SK-N-SH (cell line): Measurements from ENCODE around the gene CLPX. TPM values are rescaled to one million over a fixed set of nuclear protein-coding genes. Genes with fewer than 3 reads are reported as not detected.
A peak's percentile ranks its signal among the peaks of the same experiment; 100 is the strongest.

Source experiments
- CTCF ChIA-PET: fragments of 300-600, 350-600 bp; formaldehyde crosslinking; extraction: SDS; loops from one replicate; lab custom pipeline; 2021; lab: Yijun Ruan, JAX
- POLR2A ChIA-PET: fragments of 350-600 bp; sonication (Branson Sonifier 250); formaldehyde crosslinking; extraction: SDS; loops from one replicate; lab custom pipeline; 2020; ENCODE audit warnings: antibody characterized with exemption, inconsistent platforms; lab: Yijun Ruan, JAX
- DNase-seq: peaks from one replicate; pipeline ENCODE4 v3.0.0; 2012
- H2AFZ ChIP-seq: fragments of 200-600 bp; sonication (generic); 2 replicates; pipeline ENCODE4 v1.8.1; 2016; ENCODE audit warnings: antibody characterized with exemption, mild to moderate bottlenecking, low read depth
- H3F3A ChIP-seq: fragments of 200-600 bp; sonication (generic); replicated peaks from 2 replicates; pipeline ENCODE3; 2016; ENCODE audit warnings: antibody characterized with exemption, mild to moderate bottlenecking; ENCODE audit not compliant: insufficient read depth
- H3K27ac ChIP-seq, 2 experiments: fragments of 200-500 bp in 1 of 2; fragments of 200-600 bp in 1 of 2; sonication (Bioruptor generic) in 1 of 2; sonication (generic), shearing (Covaris generic) in 1 of 2; 2 replicates each; pipeline versions ENCODE4 v1.5.1 to v1.6.1; 2014 to 2016; ENCODE audit warnings: low read depth in 2 of 2, inconsistent platforms in 1 of 2, low read length in 1 of 2, mild to moderate bottlenecking in 1 of 2, mixed read lengths in 1 of 2
- H3K27me3 ChIP-seq: fragments of 200-600 bp; sonication (generic), shearing (Covaris generic); 2 replicates; pipeline ENCODE4 v1.6.1; 2016; ENCODE audit warnings: mixed run types; ENCODE audit not compliant: insufficient read depth
- H3K36me3 ChIP-seq, 2 experiments: fragments of 200-500 bp in 1 of 2; fragments of 200-600 bp in 1 of 2; sonication (Bioruptor generic) in 1 of 2; sonication (generic) in 1 of 2; replicated peaks in 1 of 2; 2 replicates each; pipeline versions ENCODE3 to v1.5.1; 2014 to 2016; ENCODE audit warnings: low read length in 1 of 2, mild to moderate bottlenecking in 1 of 2; ENCODE audit not compliant: insufficient read depth in 2 of 2, control insufficient read depth in 1 of 2
- H3K4me1 ChIP-seq, 2 experiments: fragments of 200-500 bp in 1 of 2; fragments of 200-600 bp in 1 of 2; sonication (Bioruptor generic) in 1 of 2; sonication (generic), shearing (Covaris generic) in 1 of 2; 2 replicates each; pipeline versions ENCODE4 v1.5.1 to v1.6.1; 2014 to 2016; ENCODE audit warnings: low read depth in 1 of 2, low read length in 1 of 2, mixed run types in 1 of 2; ENCODE audit not compliant: insufficient read depth in 2 of 2, control insufficient read depth in 1 of 2
- H3K4me2 ChIP-seq: fragments of 200-600 bp; sonication (generic), shearing (Covaris generic); 2 replicates; pipeline ENCODE4 v1.6.1; 2017; ENCODE audit warnings: mixed run types
- H3K4me3 ChIP-seq, 2 experiments: fragments of 200-500 bp in 1 of 2; fragments of 200-600 bp in 1 of 2; sonication (Bioruptor generic) in 1 of 2; sonication (generic), shearing (Covaris generic) in 1 of 2; 2 replicates each; pipeline versions ENCODE4 v1.5.1 to v1.8.1; 2014 to 2016; ENCODE audit warnings: low read depth in 2 of 2, inconsistent platforms in 1 of 2, low read length in 1 of 2, mild to moderate bottlenecking in 1 of 2, mixed read lengths in 1 of 2, moderate library complexity in 1 of 2
- H3K79me2 ChIP-seq: fragments of 200-600 bp; sonication (generic); 2 replicates; pipeline ENCODE4 v1.8.1; 2017; ENCODE audit warnings: mild to moderate bottlenecking; ENCODE audit not compliant: insufficient read depth
- H3K9ac ChIP-seq: fragments of 200-600 bp; sonication (generic); 2 replicates; pipeline ENCODE4 v1.6.1; 2017; ENCODE audit warnings: mixed run types
- H3K9me2 ChIP-seq: fragments of 200-600 bp; sonication (generic); 2 replicates; pipeline ENCODE4 v1.6.1; 2017; ENCODE audit warnings: mixed run types
- H3K9me3 ChIP-seq: fragments of 200-600 bp; sonication (generic); 2 replicates; pipeline ENCODE4 v1.6.1; 2017; ENCODE audit warnings: mixed run types, mild to moderate bottlenecking, moderate library complexity
- H4K20me1 ChIP-seq: fragments of 200-600 bp; sonication (generic); 2 replicates; pipeline ENCODE4 v1.6.1; 2017; ENCODE audit warnings: mild to moderate bottlenecking, mixed run types; ENCODE audit not compliant: insufficient read depth
- CTCF ChIP-seq: fragments of 200-600 bp; sonication (generic); IDR thresholded peaks from 2 replicates; pipeline ENCODE4 v1.6.1; 2017; ENCODE audit warnings: antibody characterized with exemption, mild to moderate bottlenecking, moderate library complexity
- EP300 ChIP-seq, 2 experiments: IDR thresholded peaks; 2 replicates each; pipeline versions ENCODE4 v1.4.0 to v1.6.1; 2012; ENCODE audit warnings: borderline replicate concordance in 1 of 2, low read depth in 1 of 2, low read length in 1 of 2
- EZH2phosphoT487 ChIP-seq: fragments of 200-600 bp; sonication (generic); IDR thresholded peaks from 2 replicates; pipeline ENCODE4 v1.6.1; 2017; ENCODE audit warnings: low read depth, mixed run types, mild to moderate bottlenecking, antibody characterized with exemption, moderate library complexity, borderline replicate concordance
- MEF2A ChIP-seq: IDR thresholded peaks from 2 replicates; pipeline ENCODE4 v1.4.0; 2012; ENCODE audit warnings: low read depth, borderline replicate concordance
- NFIC ChIP-seq: IDR thresholded peaks from 2 replicates; pipeline ENCODE4 v1.4.0; 2012; ENCODE audit warnings: borderline replicate concordance
- RCOR1 ChIP-seq: fragments of 150-350 bp; IDR thresholded peaks from 2 replicates; pipeline ENCODE4 v1.6.1; 2017; ENCODE audit warnings: antibody characterized with exemption, low read length
- WGBS: methylation state at CpG from one replicate; pipeline ENCODE4 v1.1.6; 2017; ENCODE audit warnings: low lambda C conversion rate; 5-methylcytosine and 5-hydroxymethylcytosine counted together
- polyA plus RNA-seq, 3 experiments: library from polyadenylated mRNA; depleted of rRNA; stranded (reverse); fragments of >200 nt; gene quantifications; 2 replicates each; pipeline ENCODE4 v1.2.3, GENCODE V29; 2012
- TF ChIP-seq, protein P1 (sequence below): IDR thresholded peaks from 2 replicates; pipeline ENCODE4; 2012

Gene CLPX
- polyA plus RNA-seq, 1 of the 3 experiments (the other 2 are of a cell fraction) = 12.9 TPM

DNA sequence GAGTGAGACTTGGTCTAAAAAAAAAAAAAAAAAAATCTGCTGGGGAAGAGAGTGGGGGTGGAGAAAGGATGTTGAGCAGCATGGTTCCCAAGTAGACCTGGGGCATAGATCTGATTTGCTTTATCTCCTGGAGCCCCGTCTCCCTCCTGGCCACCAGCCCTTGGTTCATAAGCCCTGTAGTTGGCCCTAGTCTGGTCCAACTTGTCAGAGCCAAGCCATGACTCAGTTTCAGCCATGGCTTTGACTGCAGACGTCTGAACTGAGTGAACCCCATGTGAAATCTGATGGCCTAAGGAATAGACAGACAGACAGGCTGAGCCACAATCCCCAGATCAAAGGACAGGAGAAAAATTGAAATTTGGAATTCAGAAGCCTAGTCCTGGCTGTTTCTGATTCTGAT lies 28.1 kb upstream of the CLPX start:
- Histone ChIP-seq H3K4me3 (no peak overlapping the region), H3K4me1 (peaks cover 9 to 38% of the 10 kb centered on the region in 2 experiments; a peak in 2 of 4 replicates), H3K9me2 (no peaks in the 10 kb centered on the region), H3K4me2 (no peak overlapping the region), H3K36me3 (no peaks in the 10 kb centered on the region), H3F3A (no peaks in the 10 kb centered on the region), H2AFZ (no peak overlapping the region), H3K9ac (no peak overlapping the region), H4K20me1 (no peaks in the 10 kb centered on the region), H3K27ac (no peak overlapping the region), H3K79me2 (no peaks in the 10 kb centered on the region), H3K9me3 (no peaks in the 10 kb centered on the region), H3K27me3 (no peaks in the 10 kb centered on the region)
- DNase-seq = no peak
- ChIA-PET POLR2A (no interaction called here), CTCF (interaction anchor here (0.9 kb wide), 1 partner anchor 112 kb away, joined by 3 read pairs; no protein-coding TSS in a partner anchor)
- TF ChIP-seq NFIC = no peak
- TF ChIP-seq, protein P1, sequence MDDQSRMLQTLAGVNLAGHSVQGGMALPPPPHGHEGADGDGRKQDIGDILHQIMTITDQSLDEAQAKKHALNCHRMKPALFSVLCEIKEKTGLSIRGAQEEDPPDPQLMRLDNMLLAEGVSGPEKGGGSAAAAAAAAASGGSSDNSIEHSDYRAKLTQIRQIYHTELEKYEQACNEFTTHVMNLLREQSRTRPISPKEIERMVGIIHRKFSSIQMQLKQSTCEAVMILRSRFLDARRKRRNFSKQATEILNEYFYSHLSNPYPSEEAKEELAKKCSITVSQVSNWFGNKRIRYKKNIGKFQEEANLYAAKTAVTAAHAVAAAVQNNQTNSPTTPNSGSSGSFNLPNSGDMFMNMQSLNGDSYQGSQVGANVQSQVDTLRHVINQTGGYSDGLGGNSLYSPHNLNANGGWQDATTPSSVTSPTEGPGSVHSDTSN = no peak
- no peak for TF ChIP-seq EP300 (IDR thresholded peaks at IDR 0.05; ENCODE audit: borderline replicate concordance in 1 of 2, low read depth in 1 of 2, low read length in 1 of 2)
- no peak for TF ChIP-seq MEF2A
- TF ChIP-seq EZH2phosphoT487 = no peak
- WGBS = 75% methylated on average over 2 of the region's 2 CpGs

DNA sequence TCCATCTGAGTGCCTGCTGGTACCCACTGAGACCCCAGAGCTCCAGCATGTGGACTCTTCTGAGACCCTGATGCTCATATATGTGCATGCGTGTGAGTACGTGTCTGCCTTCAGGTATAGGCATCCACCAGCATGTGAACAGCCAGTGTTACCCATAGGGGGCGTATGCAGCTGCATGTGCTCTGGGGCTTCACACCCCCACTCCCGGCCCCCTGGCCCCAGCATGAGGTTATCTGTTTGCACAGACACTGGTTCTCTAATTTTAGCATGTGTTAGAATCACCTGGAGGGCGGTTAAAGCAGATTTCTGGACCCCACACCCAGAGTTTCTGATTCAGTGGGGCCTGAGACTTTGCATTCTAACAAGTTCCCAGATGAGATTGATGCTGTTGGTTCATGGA lies 27.0 kb upstream of the CLPX start:
- POLR2A ChIA-PET = no interaction called here
- no peaks in the 10 kb centered on the region for H4K20me1 ChIP-seq
- CTCF ChIA-PET = interaction anchor here (1.0 to 2.3 kb wide), 5 partner anchors 10 to 86 kb away, joined by 5 to 21 read pairs (median 10); no protein-coding TSS in a partner anchor

More for the DNA sequence above, 27.0 kb upstream of the CLPX start:
- no peak overlapping the region for H2AFZ ChIP-seq
- H3K4me1 ChIP-seq = peaks cover 9 to 38% of the 10 kb centered on the region in 2 experiments; a peak in 2 of 4 replicates
- H3K27ac ChIP-seq = no peak overlapping the region
- no peaks in the 10 kb centered on the region for H3K9me3 ChIP-seq
- H3K27me3 ChIP-seq = no peaks in the 10 kb centered on the region
- H3K4me2 ChIP-seq = no peak overlapping the region
- no peaks in the 10 kb centered on the region for H3K79me2 ChIP-seq
- no peak overlapping the region; a peak in 1 of 4 replicates for H3K4me3 ChIP-seq
- TF ChIP-seq CTCF (peak; percentile 54), RCOR1 (no peak)
- WGBS = 63% methylated on average over 3 of the region's 5 CpGs
- H3K9ac ChIP-seq = no peak overlapping the region
- peak; percentile 52 for DNase-seq
- no peaks in the 10 kb centered on the region for H3K36me3 ChIP-seq
- no peaks in the 10 kb centered on the region for H3F3A ChIP-seq
- H3K9me2 ChIP-seq = no peaks in the 10 kb centered on the region
